Fibroblast of upper back skin (primary cell): ENCODE measurements around the gene DIP2A.
"Not testable (repeated sequence)": the region's sequence is repeated elsewhere in the genome, so short reads cannot be mapped to it uniquely, and the experiment has no call there.

Experiments
- DNase-seq: peaks from one replicate; pipeline ENCODE4 v3.0.0-alpha.2; 2013

The DIP2A gene

DNA sequence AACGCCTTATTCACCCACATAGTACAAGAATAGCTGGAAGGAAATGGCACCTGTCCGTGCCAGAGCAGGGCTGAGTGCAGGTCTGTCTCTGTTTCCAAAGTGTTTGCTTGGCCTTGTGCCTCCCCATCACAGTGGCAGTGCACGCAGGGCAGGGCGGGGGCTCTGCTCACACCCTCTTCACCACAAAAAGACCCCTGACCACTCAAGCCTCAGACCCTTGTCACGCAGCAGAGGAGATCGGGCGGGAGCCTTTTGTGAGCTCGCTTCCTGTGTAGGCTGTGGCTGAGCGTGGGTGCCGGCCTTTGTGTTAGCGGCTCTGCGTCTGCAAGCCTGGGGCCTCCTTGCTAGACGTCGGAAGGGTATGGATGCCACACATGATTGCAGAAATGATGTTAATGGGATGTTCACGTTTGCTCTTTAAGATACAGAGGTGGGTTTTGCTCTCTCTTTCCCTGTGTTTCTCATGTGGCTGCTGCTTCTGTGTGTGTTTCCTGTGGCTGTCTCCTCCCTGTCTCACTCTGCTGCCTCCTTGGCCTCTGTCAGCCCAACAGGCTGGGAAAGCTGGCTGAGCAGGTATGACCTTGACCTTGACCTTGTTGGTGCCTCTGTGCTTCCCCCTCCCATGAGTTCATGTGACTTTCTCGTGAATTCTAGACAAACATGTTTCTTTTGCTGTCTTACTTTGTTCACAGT lies 100.7 kb downstream of the DIP2A start:
- no peak for DNase-seq

DNA sequence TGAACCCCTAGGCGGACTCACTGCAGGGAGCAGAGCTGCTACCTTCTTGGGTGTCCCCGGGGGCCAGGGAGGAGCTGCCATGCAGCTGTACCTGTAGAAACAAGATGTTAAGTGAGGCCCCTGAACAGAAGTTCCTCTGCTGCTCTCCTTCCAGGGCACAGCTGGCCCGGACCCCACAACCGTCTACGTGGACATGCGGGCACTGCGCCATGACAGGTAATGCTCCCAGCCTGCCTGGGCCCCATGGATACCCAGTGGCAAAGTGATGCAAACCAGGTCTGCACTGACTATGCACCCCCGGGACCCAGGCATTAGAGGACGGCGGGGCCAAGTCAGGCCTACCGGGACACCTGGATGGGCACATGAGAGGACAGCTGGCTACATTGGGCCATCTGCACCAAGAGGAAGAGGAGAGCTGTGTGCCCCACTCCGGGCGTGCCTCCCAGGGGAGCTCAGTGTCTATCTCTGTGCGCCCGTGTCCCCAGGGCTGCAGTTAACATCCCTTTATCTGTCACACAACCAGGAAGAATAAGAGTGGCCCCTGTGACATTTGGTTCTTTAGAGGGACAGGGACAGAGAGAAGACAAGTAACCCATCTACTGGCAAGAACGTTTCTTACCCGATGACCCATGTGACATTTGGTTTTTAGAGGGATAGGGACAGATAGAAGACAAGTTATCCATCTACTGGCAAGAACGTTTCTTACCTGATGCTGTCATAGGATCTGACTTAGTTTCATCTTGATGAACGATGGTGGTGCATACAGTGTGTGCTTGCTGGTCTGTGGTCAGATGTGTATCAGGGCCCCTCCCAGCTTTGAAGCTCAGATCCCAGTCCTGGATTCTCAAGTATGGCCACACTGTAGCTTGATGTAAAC lies 102.1 kb downstream of the DIP2A start:
- no peak for DNase-seq

DNA sequence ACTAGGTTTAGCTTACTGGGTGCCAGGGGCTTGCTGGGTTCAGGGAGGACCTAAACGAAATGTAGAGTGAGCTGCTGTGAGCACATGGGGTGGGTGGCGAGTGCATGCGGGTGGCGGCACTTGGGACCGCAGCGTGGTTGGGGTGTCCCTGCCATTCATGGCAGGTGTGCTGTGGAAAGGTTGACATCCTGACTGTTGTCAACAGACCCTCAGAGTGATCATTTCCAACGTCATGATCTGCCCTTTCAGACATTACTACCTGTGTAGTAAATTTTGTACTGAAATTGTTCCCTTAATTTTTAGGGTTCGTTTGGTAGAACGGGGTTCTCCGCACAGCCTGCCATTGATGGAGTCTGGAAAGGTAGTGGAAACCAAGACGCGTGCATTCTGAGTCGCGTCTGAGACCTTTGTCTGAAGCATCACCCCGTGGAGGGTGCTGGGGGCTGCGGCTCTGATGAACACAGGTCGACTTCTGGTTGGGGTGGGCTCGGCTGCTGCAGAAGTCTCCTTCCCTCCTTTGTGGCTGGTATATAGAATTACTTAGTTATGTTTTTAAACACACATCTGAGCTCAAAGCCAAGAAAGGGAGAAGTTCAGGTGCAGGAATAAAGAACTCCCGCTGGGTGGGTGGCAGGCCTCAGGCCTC lies 102.9 kb downstream of the DIP2A start:
- no peak for DNase-seq

DNA sequence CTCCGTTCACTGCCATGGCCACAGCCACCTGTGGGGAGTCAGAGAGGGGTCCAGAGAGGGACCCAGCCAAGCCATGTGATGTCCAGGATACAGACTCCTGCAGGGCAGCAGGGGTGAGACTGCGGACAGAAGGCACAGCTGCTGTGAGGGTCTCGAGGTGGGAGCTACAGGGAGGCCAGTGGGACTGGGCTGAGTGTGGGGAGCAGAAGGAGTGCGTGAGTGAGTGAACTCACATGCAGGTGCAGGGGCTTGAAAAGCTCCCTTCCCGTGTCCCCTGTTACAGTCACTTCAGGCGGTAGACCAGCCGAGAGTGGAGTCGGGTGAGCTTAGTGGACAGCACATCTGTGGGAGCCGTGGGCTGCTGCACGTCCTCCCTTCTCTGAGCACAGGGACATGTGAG lies 103.8 kb downstream of the DIP2A start:
- no peak for DNase-seq

DNA sequence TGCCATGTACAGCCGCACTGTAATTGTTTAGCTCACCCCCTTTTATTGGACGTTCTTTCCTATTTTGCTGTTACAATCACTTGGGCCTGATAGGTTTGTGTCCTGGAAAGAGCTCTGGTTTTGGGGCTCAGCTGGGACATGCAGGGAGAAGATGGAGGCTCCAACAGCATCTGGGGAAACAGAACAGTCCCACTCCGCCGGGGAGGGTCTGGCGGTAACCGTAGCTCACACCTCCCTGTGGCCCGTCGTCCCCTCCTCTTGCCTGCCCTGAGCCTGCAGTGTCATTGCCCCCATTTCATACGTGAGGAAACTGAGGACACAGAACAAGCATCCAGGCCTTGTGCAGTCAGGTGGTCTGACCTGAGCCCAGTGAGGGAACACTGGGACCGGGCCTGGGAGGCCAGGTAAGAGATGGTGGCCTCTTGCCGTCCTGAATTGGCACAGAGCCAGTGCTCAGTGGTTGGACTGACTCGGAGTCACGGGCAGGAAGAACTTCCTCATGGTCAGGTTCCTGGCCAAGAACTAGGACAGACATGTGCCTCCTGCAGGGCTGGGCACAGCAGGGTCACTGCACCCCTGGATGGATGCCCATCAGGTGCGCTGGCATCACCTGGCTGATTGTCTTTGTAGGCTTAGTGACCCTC lies 104.4 kb downstream of the DIP2A start:
- DNase-seq = no peak

DNA sequence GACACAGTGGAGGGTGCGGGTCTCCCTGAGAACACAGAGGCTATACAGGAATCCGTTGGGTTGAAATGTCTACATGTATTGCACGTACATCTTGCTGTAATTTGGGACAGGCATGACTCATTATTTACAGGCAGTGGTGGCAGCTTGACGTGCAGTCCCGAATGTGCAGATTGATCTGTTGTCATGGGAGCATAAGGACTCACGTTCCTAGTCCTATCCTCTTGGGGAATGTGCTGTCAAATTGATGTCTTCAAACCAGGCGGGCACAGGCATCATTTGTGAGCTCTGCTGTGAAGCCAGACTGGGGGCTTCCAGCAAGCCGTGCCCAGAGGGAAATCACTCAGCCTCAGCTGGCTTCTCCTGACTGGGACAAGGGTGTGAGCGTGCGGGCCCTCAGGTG lies 105.7 kb downstream of the DIP2A start:
- peak; percentile 5 for DNase-seq

DNA sequence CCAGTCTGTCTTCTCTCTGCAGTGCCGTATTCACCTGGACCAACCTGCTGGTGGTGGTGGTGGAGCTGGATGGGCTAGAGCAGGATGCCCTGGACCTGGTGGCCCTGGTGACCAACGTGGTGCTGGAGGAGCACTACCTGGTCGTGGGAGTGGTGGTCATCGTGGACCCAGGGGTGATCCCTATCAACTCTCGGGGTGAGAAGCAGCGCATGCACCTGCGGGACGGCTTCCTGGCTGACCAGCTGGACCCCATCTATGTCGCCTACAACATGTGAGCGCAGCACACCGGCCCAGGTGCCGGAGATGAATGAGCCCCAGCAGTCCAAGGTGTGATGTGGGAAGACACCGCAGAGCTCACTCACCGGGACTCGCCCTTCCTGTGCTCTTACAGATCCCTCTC lies 108.7 kb downstream of the DIP2A start:
- no peak for DNase-seq

DNA sequence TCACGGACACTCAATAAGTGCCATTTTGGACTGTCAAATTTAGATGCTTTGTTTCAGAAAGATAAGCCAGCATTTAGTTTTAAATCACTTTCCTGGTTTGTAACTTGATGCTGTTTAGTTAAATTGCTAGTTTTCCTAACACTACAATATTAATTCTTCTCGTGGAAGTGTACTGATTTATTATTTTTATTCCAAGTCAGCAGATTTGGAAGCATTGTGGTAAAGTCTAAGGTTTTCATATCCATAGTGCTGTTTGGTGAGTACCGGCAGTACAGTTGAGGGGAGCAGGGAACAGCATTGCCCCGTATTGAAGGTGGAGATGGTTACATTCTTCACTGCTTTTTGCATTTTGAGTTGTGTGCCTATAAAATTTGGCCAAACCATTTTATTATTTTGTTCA lies 109.9 kb downstream of the DIP2A start:
- DNase-seq = no peak

DNA sequence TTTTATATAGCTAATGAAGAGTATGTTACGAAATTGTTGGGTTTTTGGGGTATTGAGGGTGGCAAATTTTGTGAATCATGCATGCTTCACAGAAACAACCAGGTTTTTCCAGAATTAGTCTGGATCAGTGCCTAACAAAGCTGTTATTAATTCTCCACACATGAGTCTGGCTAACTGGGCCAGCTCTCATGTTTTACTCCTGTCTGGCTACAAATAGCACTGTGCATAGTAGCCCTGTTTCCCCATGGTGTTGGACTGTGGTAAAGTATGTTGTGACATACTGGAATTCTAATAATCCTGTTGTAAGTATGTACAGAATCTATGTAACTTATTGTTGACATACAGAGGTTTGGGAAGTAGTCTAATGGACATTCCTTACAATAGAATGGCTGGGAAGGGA lies 110.4 kb downstream of the DIP2A start:
- peak; percentile 43 for DNase-seq

DNA sequence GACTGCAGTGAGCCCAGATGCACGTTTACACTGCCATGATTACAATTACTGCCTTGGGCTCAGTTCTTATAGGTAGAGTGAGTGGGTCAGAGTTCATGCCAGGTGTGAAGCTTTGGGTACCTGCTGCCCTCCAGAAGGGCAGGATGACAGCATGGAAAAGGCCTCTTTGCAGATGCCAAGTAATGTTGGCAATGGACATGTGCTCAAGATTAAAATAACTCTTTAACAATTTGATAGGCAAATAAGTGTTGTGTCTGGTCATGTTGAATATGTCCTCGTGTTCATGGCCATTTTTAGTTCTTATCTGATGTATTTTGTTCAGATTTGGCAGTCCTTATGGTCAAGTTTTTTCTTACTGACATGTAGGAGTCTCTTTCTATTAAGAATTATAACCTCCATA lies 111.4 kb downstream of the DIP2A start:
- no peak for DNase-seq

DNA sequence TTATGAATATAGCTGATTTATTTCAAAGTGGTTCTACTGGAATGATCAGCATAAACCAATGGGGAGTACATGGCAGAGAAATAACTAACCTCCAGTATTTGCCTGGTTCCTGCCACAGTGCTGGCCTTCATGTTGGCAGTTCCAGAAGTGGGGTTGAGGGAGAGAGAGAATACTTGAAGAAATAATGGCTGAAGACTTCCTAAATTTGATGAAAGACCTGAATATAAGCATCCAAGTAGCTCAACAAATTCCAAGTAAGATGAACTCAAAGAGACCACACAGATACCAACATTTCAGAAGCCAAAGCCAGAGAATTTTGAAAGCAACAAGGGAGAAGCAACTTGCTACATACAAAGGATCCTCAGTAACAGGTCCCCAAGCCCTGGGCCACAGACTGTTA lies 111.9 kb downstream of the DIP2A start:
- no peak for DNase-seq

DNA sequence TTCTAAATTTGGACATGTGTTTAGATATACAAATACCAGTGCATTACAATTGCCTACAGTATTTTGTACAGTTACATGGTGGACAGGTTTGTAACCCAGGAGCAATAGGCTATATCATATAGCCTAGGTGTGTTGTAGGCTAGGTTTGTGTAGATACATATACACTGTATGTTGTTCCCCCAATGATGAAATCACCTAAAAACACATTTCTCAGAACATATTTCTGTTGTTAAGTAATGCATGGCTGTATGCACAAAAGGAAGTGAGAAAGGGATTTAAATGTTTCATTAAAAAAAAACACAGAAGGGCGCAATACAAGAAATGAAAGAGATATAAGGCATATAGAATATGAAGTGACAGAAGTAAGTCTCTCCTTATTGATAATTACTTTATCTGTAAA lies 114.2 kb downstream of the DIP2A start:
- DNase-seq = no peak

DNA sequence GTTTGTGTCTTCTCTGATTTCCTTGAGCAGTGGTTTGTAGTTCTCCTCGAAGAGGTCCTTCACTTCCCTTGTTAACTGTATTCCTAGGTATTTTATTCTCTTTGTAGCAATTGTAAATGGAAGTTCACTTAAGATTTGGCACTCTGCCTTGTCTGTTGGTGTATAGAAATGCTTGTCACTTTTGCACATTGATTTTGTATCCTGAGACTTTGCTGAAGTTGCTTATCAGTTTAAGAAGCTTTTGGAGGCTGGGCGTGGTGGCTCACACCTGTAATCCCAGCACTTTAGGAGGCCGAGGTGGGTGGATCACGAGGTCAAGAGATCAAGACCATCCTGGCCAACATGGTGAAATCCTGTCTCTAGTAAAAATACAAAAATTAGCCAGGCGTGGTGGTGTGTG lies 119.1 kb downstream of the DIP2A start:
- not testable (repeated sequence) for DNase-seq

DNA sequence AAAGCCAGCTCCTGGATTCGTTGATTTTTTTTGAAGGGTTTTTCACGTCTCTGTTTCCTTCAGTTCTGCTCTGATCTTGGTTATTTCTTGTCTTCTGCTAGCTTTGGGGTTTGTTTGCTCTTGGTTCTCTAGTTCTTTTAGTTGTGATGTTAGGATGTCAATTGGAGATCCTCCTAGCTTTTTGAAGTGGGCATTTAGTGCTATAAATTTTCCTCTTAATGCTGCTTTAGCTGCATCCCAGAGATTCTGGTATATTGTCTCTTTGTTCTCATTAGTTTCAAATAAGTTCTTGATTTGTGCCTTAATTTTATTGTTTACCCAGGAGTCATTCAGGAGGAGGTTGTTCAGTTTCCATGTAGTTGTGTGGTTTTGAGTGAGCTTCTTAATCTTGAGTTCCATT lies 120.7 kb downstream of the DIP2A start:
- DNase-seq = not testable (repeated sequence)

DNA sequence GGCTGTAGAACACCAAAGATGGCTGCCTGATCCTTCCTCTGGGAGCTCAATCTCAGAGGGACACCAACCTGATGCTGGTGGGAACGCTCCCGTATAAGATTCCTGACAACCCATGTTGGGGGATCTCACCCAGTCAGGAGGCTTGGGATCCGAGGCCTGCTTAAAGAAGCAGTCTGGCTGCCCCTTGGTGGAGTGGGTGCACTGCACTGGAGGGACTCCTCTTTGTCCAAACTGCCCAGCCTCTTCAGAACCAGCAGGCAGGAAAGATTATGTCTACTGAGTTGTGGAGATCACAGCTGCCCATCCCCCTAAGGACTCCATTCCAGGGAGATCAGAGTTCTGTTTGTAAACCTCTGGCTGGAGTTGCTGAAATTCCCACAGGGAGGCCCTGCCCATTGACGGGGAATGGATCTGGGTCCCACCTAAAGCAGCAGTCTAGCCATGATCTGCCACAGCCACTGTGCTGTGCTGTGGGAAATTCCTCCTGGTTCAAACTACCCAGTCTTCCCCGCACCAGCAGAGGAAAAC lies 123.2 kb downstream of the DIP2A start:
- no peak for DNase-seq

DNA sequence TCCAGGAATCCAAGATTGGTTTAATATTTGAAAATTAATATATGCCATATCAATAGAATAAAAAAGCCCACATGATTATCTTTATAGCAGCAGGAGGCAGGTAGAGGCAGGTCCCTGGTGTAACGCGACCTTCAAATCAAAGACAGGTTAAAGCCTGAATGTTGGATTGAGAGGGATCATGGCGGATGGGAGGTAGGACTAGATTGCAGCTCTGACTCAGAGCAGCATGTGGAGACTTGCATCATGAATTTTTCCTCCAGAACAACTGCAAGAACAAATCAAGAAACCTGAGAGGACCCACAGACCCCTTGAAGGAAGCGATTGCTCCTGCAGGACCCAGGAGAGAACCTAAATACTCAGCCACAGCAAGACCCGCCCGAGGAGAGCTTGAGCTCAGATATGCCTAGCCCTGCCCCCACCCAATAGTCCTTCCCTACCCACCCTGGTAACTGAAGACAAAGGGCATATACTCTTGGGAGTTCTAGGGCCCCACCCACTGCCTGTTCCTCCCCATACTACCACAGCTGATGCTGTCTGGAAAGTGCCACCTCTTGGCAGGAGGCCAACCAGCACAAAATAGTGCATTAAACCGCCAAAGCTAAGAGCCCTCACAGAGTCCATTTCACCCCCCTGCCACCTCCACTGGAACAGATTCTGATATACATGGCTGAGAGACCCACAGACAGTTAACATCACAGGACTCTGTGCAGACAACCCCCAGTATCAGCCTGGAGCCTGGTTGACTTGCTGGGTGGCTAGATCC lies 126.7 kb downstream of the DIP2A start:
- no peak for DNase-seq

DNA sequence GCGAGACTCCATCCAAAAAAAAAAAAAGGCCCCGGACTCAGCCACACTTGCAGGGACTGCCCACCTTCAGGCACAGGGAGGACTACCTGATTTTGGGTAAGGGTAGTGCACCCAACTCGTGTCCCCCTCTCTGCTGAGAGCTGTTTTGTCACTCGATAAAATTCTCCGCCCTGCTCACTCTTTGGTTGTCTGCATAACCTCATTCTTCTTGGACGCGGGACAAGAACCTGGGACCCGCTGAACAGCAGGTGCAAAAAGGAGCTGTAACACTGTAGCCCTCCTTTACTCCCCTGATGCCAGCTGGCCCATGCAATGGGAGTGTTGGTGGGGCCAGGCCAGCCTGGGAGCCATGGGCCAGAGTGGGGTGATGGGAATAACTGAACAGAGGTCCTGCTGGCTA lies 135.6 kb downstream of the DIP2A start:
- no peak for DNase-seq

DNA sequence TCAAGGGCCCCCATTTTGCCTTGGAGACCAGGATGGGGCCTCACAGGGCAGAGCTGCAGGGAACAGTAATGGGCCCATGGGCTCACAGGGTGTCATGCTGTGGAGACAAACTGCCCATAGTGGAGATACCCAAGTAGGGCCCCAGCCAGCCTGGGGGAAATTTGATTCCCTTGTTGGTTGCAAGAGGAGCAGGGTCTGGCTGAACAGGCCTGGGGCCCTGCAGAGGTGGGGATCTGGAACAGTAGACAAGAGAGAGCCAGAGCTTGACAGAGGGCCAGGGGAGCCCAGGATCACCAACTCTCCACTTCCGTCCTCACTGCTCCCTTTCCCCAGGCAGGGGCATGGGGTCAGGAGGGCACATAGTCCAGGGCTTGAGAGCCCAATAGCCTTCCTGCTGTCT lies 137.5 kb downstream of the DIP2A start:
- DNase-seq = no peak

DNA sequence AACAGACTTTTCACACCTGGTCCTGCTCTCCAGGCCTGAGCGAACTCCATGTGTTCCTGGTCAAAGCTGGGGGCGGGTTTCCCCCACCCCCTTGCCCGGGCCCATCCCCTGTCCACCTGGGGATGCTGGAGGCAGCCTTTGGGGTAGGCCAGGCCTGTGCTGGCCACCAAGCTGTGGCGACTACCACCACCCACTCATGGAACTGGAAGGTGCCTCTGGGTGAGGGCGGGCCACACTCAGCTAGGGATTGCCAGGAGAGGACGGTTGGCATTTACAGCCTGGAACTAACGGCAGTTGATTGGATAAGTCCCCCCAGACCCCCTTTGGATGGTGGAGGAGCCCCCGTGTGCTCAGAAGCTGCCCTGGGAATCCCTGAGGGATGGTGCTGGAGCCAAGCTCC lies 138.3 kb downstream of the DIP2A start:
- no peak for DNase-seq

DNA sequence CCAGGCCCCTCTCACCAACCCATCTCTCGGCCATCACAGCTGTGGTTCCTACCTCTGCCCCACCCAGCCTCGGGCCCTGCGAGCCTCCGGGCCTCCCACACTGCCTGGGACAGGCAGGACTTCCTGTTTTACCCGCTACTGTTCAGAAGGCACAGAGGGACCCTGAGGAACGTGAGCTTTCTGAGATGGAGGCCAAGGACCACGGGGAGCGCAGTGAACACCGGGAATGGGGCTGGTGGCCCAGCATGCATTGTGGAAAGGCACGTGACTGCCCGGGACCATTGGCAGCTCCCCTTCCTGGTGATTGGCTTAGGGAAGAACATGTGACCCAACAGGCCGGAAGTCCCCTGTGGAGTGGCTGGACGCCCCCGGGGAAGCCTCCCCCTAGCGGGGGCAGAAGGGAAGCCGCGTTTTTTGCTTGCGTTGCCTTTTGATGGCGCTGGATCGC lies 139.2 kb downstream of the DIP2A start:
- no peak for DNase-seq

DNA sequence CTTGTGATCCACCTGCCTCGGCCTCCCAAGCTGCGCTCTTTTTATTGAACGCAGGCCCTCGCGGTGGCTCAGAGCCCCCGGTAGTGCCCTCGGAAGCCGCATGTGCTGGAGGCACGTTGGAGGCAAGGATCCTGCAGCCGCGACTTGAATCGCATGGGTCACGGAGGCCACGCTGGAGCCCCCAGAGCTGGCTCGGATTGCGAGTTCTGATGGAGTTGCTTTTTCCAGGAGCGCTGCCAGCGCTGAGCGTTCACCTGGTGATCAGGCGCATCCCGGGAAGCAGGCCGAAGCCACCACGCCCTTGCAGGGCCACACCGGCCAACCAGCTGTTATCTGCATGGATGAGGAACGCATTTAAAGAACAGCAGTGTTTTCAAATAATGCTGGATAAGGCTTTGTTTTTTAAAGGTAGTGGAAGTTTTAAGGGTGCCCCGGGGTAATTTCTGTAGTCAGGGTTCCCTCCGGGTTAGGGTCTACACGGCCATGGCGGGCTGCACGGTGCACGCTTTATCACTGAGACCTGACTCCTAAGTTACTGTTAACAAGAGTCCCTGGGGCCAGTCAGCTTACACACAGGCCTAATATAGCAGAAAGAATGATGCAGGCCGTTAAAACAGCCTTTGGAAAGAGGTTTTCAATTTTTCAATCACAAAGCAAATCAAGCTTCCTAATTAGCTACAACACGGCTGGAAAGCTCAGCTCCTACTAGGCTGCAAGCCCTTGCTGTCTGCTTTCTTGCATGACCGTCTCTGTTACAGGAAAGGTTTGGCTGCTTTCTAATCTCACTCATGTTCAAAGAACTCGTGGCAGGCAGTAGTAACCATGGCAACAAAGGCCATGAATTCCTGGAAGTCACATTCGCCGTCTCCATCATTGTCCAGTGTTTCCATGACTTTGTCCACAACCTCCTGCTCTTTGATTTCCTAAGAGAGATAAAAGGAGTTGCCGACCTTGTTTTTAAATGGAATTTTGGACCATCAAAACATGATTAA lies 140.2 kb downstream of the DIP2A start:
- DNase-seq = peak; percentile 89
